Activated CD8-positive, alpha-beta memory T cell treated with anti-CD3 and anti-CD28 coated beads, Interleukin-2, amount 50 U/mL, for 1 hour (primary cell): ENCODE results near the gene CARD9.

Source experiments
- DNase-seq: peaks from one replicate; pipeline ENCODE4 v3.0.0-alpha.2; 2020; ENCODE audit errors: extremely low read depth

Gene CARD9

GRCh38 chr9:136335296-136336155, 37.9 kb downstream of the CARD9 start:
- no peak for DNase-seq

- no peak for DNase-seq
Observed at GRCh38 chr9:136334541-136334940, 38.9 kb downstream of the CARD9 start.

GRCh38 chr9:136333486-136333885, 40.0 kb downstream of the CARD9 start:
- no peak for DNase-seq

- DNase-seq, result no peak
Observed at GRCh38 chr9:136333045-136333444, 40.4 kb downstream of the CARD9 start.

- no peak for DNase-seq
Observed at GRCh38 chr9:136332482-136332983, 40.9 kb downstream of the CARD9 start.

- no peak for DNase-seq
Observed at GRCh38 chr9:136331556-136332481, 41.6 kb downstream of the CARD9 start.

GRCh38 chr9:136331030-136331429, 42.4 kb downstream of the CARD9 start:
- no peak for DNase-seq

- DNase-seq, result no peak
Observed at GRCh38 chr9:136330406-136330990, 43.0 kb downstream of the CARD9 start.

GRCh38 chr9:136329636-136330405, 43.6 kb downstream of the CARD9 start:
- DNase-seq, result no peak

GRCh38 chr9:136329211-136329627, 44.2 kb downstream of the CARD9 start:
- no peak for DNase-seq

- DNase-seq, result no peak
Observed at GRCh38 chr9:136328622-136329041, 44.8 kb downstream of the CARD9 start.

- no peak for DNase-seq
Observed at GRCh38 chr9:136328011-136328621, 45.4 kb downstream of the CARD9 start.

- DNase-seq, result no peak
Observed at GRCh38 chr9:136327304-136327974, 46.0 kb downstream of the CARD9 start, which contains the start of gene GPSM1. Gene GPSM1 (plus strand): TSS chr9:136327539. CDS start chr9:136327696, 157 bp downstream.

- no peak for DNase-seq
Observed at GRCh38 chr9:136326761-136327303, 46.6 kb downstream of the CARD9 start.

- DNase-seq, result no peak
Observed at GRCh38 chr9:136326061-136326760, 47.3 kb downstream of the CARD9 start.

- no peak for DNase-seq
Observed at GRCh38 chr9:136325358-136325757, 48.1 kb downstream of the CARD9 start.

- no peak for DNase-seq
Observed at GRCh38 chr9:136324501-136325300, 48.8 kb downstream of the CARD9 start.

- DNase-seq, result no peak
Observed at GRCh38 chr9:136323371-136323789, 50.1 kb downstream of the CARD9 start.
